ENCODE data around the gene COPG2. TPM values are rescaled to one million over a fixed set of nuclear protein-coding genes. Genes with fewer than 3 reads are reported as not detected.
"Not testable (repeated sequence)": the region's sequence is repeated elsewhere in the genome, so short reads cannot be mapped to it uniquely, and the experiment has no call there.

The COPG2 gene
- total and polyA plus RNA-seq, 9 donors: 23.8 to 64.1 (median 42.3) TPM

DNA sequence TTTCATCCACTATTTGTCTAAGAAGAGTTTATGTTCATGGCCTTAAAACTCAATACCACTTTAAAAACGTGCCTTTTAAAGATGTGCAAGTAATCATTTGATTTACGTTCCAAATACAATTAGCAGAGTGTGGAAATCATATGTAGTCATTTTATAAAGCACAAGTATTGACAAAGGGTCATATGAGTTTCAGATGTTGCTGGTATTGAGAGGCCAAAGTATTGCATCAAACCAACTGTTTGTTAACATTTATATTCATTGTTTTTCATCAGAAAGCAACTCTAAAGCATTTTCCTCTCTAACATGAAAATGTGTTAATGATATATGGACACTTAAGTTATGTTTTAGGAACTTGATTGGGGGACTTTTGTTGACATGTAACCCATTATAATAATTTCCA lies 29.3 kb upstream of the COPG2 start:
- no peak for DNase-seq
- Histone ChIP-seq H3K27ac (no peak overlapping the region), H3K4me3 (no peak overlapping the region), H3K36me3 (no peaks in the 10 kb centered on the region), H3K27me3 (no peaks in the 10 kb centered on the region), H3K4me1 (ENCODE audit: insufficient read depth) (no peaks in the 10 kb centered on the region), H3K9me3 (no peaks in the 10 kb centered on the region)
- WGBS, 3 donors: 71 to 81% (median 73%) methylated on average over 2 of the region's 2 CpGs
- intact Hi-C loops (cut with DNase I): no loop called here
- TF ChIP-seq EP300 (IDR thresholded peaks at IDR 0.05): no peak
- TF ChIP-seq, protein P1, sequence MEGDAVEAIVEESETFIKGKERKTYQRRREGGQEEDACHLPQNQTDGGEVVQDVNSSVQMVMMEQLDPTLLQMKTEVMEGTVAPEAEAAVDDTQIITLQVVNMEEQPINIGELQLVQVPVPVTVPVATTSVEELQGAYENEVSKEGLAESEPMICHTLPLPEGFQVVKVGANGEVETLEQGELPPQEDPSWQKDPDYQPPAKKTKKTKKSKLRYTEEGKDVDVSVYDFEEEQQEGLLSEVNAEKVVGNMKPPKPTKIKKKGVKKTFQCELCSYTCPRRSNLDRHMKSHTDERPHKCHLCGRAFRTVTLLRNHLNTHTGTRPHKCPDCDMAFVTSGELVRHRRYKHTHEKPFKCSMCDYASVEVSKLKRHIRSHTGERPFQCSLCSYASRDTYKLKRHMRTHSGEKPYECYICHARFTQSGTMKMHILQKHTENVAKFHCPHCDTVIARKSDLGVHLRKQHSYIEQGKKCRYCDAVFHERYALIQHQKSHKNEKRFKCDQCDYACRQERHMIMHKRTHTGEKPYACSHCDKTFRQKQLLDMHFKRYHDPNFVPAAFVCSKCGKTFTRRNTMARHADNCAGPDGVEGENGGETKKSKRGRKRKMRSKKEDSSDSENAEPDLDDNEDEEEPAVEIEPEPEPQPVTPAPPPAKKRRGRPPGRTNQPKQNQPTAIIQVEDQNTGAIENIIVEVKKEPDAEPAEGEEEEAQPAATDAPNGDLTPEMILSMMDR (IDR thresholded peaks at IDR 0.05): no peak
- no peak for TF ChIP-seq POLR2A (IDR thresholded peaks at IDR 0.05)

DNA sequence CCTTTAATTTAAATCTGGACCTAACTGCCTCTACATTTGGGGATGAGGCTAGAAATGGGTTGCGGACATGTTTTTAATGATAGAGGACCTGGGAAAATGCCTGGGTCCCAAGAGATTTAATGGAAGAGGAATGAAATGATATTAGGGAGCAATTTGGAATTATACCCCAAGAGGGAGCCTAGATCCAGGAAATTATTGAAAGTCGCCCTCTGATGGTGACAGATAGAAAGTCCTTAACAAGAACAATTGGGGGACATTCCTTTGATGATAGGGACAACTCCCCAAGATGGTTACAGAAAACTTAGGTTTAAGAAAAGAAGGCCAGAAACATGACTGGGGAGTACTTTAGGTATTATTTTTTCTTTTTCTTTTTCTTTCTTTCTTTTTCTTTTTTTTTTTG lies 27.3 kb upstream of the COPG2 start:
- 58 to 67% (median 65%) methylated on average over 2 of the region's 2 CpGs for WGBS, 3 donors
- TF ChIP-seq EP300 (IDR thresholded peaks at IDR 0.05) (no peak), POLR2A (IDR thresholded peaks at IDR 0.05) (no peak)
- TF ChIP-seq, protein P1 (IDR thresholded peaks at IDR 0.05): peak in 2 of 3 donors; percentile 26 to 48

DNA sequence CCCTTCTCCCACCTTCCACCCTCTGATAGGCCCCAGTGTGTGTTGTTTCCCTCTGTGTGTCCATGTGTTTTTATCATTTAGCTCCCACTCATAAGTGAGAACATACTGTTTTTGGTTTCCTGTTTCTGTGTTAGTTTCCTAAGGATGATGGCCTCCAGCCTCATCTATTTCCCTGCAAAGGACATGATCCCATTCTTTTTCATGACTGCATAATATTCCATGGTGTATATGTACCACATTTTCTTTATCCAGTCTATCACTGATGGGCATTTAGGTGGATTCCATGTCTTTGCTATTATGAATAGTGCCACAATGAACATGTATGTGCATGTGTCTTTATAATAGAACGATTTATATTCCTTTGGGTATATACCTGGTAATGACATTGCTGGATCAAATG lies 23.8 kb upstream of the COPG2 start:
- H3K4me1 ChIP-seq (ENCODE audit: insufficient read depth); H3K27me3 ChIP-seq; H3K27ac ChIP-seq; DNase-seq; intact Hi-C loops (cut with DNase I); H3K4me3 ChIP-seq; H3K36me3 ChIP-seq; H3K9me3 ChIP-seq: not testable (repeated sequence)
- 94 to 97% (median 96%) methylated on average over 1 of the region's 1 CpG for WGBS, 3 donors

More for the DNA sequence above, 27.3 kb upstream of the COPG2 start:
- no peaks in the 10 kb centered on the region for H3K9me3 ChIP-seq
- intact Hi-C loops (cut with DNase I): no loop called here
- no peak for DNase-seq
- no peaks in the 10 kb centered on the region for H3K36me3 ChIP-seq
- H3K4me3 ChIP-seq: no peak overlapping the region
- H3K4me1 ChIP-seq (ENCODE audit: insufficient read depth): no peaks in the 10 kb centered on the region
- H3K27me3 ChIP-seq: no peaks in the 10 kb centered on the region
- H3K27ac ChIP-seq: no peak overlapping the region

DNA sequence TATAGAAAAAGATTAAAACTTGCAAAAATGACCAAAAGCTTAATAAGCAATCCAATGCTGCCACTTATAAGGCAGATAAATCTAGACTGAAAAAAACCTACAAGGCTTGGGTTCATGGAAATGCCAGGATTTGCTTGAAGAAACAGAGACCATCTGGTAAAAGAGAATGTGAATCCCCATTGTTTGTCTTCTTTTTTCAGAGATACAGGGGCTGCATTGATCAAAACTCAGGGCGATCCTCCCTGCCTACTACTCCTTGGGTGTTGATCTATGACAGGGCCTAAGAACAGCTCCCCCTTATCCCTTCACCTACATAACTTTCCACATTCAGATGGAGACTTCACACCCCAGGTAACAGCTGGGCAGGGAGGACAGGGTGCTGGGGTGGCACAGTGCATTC lies 21.1 kb upstream of the COPG2 start:
- Histone ChIP-seq H3K9me3 (no peaks in the 10 kb centered on the region), H3K36me3 (no peaks in the 10 kb centered on the region), H3K4me3 (no peak overlapping the region), H3K27ac (no peak overlapping the region), H3K27me3 (no peaks in the 10 kb centered on the region), H3K4me1 (ENCODE audit: insufficient read depth) (no peaks in the 10 kb centered on the region)
- DNase-seq: no peak
- intact Hi-C loops (cut with DNase I): no loop called here
- 87 to 98% (median 95%) methylated on average over 1 of the region's 1 CpG for WGBS, 3 donors
- TF ChIP-seq EP300 (IDR thresholded peaks at IDR 0.05): no peak
- TF ChIP-seq, protein P1 (IDR thresholded peaks at IDR 0.05): no peak

DNA sequence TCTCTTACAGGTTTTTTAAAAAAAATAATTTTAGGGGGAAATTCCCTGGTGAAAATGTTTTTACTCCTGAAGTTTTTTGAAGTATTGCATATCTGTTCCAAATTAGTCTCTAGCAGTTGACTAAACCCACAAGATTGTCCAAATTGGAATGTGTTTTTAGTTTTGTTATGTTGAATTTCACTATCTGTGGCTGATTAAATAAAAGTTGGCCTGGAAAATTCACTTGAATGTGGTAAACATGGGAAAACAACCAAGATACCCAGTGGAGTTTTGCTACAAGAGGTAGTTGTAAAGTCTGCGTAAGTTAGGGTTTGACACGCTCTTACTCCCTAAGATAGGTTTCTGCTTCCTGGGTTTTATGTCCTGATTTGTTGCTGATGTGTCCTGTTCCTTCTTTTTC lies 14.5 kb upstream of the COPG2 start:
- TF ChIP-seq EP300 (IDR thresholded peaks at IDR 0.05) (no peak), POLR2A (IDR thresholded peaks at IDR 0.05) (no peak)
- Histone ChIP-seq H3K36me3 (no peaks in the 10 kb centered on the region), H3K4me3 (no peak overlapping the region), H3K27me3 (no peaks in the 10 kb centered on the region), H3K4me1 (ENCODE audit: insufficient read depth) (peaks cover 10% of the 10 kb centered on the region), H3K9me3 (no peaks in the 10 kb centered on the region), H3K27ac (peak overlapping the region in 1 of 2 donors; percentile 59)
- DNase-seq: no peak
- WGBS, 3 donors: 10 to 30% (median 14%) methylated on average over 2 of the region's 2 CpGs
- intact Hi-C loops (cut with DNase I): no loop called here

DNA sequence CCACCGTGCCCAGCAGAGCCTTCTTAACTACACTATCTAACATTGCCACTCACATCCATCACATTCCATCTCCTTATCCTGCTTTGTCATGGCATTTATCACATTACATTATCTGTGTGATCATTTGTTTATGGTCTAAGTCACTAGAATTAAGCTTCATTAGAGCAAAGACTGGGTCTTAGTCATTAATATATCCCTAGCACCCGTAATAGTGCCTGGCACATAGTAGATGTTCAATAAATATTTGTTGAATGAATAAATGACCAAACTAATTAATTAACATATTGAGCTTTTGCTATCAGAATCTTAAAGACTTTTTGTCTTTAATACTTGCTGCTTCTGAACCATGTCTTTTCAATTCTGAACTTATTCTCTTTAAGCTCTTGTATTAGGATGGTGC lies 5.9 kb upstream of the COPG2 start:
- WGBS, 3 donors: 76 to 80% (median 77%) methylated on average over 2 of the region's 2 CpGs
- H3K27me3 ChIP-seq: no peaks in the 10 kb centered on the region
- H3K4me1 ChIP-seq (ENCODE audit: insufficient read depth): peaks cover 5% of the 10 kb centered on the region

More for the DNA sequence above, 5.9 kb upstream of the COPG2 start:
- TF ChIP-seq, protein P1 (IDR thresholded peaks at IDR 0.05): no peak
- no peak for TF ChIP-seq EP300 (IDR thresholded peaks at IDR 0.05)
- TF ChIP-seq POLR2A (IDR thresholded peaks at IDR 0.05): no peak
- Histone ChIP-seq H3K9me3 (no peaks in the 10 kb centered on the region), H3K4me3 (no peak overlapping the region), H3K27ac (no peak overlapping the region), H3K36me3 (no peaks in the 10 kb centered on the region)
- no peak for DNase-seq
- intact Hi-C loops (cut with DNase I): no loop called here
